Measurements from ENCODE around the gene CACNB4.
A peak's percentile ranks its signal among the peaks of the same experiment; 100 is the strongest.
"Not testable (repeated sequence)": the region's sequence is repeated elsewhere in the genome, so short reads cannot be mapped to it uniquely, and the experiment has no call there.

Gene CACNB4

GRCh38 chr2:151808258-151809072 is 290.4 kb downstream of the CACNB4 start:
- DNase-seq = peak; percentile 53

GRCh38 chr2:151805961-151806360 is 292.9 kb downstream of the CACNB4 start:
- no peak for DNase-seq

DNA sequence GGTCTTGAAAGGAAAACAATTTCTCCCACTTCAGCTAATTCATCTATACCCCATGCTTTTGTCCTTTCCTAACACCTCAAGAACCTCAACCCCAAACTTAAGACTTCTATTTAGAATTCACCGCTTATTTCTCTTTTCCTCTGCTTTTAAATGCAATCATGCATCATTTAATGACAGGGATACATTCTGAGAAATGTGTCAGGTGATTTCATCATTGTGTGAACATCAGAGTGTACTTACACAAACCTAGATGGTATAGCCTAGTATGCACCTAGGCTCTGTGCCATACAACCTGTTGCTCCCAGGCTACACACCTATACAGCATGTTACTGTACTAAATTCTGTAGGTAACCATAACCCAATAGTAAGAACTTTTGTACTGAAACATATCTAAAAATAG is 293.5 kb downstream of the CACNB4 start:
- no peak for DNase-seq

GRCh38 chr2:151803811-151804210 is 295.0 kb downstream of the CACNB4 start:
- no peak for DNase-seq

DNA sequence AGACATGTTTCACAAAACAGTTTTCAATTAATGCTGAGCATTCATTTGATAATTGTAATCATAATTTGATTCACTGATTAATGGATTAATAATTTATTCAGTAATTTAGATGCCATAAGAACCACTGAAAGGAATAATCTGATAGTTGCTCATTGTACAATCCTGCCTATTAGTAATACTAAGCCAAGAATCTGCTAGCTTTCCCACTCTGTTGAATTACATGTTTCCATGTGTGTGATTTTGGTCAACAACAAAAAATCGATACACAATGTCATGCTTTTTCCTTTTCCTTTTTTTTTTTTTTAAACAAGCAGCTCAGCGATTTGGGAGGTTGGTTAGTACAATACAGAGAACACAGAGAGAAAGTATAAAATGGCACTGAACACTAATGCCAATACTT is 296.5 kb downstream of the CACNB4 start:
- no peak for DNase-seq

- no peak for DNase-seq
Measured at GRCh38 chr2:151799886-151800292, 299.0 kb downstream of the CACNB4 start.

- no peak for DNase-seq
Measured at GRCh38 chr2:151796774-151797173, 302.1 kb downstream of the CACNB4 start.

DNA sequence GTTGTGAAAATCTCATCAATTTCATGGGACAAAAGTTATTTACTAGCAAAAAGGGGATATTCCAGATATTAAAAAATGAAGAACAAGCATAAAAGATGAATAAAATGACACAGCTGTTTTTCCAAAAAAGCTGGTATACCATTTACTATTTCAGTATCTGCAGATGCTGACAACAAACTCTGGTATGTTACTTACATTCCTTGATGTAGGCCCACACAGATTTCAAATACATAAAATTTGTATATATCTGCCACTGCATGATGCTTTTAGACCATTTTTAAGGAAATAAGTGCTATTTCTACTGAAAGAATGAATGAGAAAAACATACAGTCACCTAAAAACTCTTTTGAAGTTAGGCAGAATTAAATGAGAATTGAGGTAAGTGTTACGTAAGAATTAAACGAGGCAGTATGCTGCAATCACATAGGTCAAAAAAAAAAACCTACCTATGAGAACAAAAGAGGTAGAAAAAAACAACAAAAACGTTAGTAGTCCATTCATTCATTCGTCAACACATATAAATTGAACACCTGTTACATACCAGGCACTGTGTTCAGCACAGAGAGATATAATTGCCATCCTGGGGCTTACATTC is 303.1 kb downstream of the CACNB4 start:
- DNase-seq = no peak

DNA sequence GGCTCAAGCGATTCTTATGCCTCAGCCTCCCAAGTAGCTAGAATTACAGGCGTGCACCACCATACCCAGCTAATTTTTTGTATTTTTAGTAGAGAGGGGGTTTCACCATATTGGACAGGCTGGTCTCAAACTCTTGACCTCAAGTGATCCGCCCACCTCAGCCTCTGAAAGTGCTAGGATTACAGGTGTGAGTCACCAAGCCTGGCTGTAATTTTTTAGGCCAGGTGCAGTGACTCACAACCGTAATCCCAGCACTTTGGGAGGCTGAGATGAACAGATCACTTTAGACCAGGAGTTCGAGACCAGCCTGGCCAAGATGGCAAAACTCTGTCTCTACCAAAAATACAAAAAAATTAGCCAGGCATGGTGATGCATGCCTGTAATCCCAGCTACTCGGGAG is 304.4 kb downstream of the CACNB4 start:
- not testable (repeated sequence) for DNase-seq

- DNase-seq = no peak
Measured at GRCh38 chr2:151793123-151793522, 305.7 kb downstream of the CACNB4 start.

GRCh38 chr2:151792589-151792988 is 306.3 kb downstream of the CACNB4 start:
- DNase-seq = no peak

DNA sequence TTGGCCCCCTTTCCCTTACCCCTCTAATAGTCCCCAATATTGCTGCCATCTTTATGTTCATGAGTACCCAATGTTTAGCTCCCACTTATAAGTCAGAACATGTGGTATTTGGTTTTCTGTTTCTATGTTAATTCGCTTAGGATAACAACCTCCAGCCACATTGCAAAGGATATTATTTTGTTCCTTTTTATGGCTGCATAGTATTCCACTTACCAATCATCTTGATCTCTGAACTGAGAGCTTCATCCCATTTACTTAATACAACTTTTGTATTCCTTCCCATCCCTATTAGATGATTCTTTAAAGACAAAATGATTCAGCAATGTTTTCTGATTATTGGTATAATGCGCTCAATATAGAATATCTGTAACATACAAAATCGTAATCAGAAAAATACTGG is 307.3 kb downstream of the CACNB4 start:
- DNase-seq = no peak

DNA sequence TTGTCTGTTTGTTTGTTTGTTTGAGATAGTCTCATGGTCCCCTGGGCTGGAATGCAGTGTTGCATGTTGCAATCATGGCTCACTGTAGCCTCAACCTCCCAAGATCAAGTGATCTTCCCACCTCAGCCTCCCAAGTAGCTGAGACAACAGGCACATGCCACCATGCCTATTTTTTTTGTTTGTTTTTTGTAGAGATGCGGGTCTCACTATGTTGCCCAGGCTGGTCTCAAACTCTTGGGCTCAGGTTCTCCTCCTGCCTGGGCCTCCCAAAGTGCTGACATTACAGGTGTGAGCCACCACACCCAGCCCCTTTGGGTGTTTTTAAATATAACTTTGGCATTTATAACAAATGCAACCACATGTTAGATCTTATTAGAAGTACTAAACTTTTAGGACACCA is 308.2 kb downstream of the CACNB4 start:
- DNase-seq = no peak

DNA sequence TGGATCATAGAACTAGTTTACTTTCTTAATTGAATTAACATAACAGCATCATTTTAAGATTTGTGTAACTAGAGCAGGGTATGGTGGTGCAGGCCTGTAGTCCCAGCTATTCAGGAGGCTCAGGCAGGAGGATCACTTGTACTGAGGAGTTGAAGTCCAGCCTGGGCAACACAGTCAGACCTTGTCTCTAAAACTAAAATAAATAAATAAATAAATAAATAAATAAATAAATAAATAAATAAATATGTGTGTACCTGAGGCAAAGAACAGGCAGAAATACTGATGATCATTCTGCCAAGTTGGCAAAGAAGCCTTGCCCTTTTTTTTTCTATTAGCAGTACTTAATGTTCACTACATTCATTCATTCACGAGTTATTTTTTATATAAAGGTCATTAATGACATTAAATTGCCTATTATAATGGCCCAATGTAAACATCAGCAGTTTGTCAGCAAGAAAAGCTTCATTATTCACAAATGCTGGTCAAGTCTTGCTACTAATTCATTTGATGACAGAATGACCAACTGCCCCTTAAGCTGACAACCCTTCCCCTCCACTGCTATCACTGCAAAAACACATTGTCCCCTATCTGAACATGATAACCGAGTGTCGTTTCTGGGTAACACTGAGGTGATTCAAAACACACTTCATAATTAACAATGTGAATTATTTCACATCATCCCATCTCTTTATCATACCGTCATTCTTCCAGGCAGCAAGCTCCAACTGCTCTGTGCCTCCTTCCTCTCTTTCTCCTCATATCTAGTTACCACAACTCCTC is 309.6 kb downstream of the CACNB4 start:
- no peak for DNase-seq

- DNase-seq = no peak
Measured at GRCh38 chr2:151786483-151786882, 312.4 kb downstream of the CACNB4 start.

- no peak for DNase-seq
Measured at GRCh38 chr2:151786077-151786476, 312.8 kb downstream of the CACNB4 start.

- DNase-seq = no peak
Measured at GRCh38 chr2:151783133-151783520, 315.7 kb downstream of the CACNB4 start.

All from CD4-positive, alpha-beta T cell treated with Interleukin-21 for 1 hour (primary cell).